Naive B cell (primary cell): Measurements from ENCODE around the gene FGF11. TPM values are rescaled to one million over a fixed set of nuclear protein-coding genes. Genes with fewer than 3 reads are reported as not detected.
A peak's percentile ranks its signal among the peaks of the same experiment; 100 is the strongest.

Experiments used
- ATAC-seq, 2 donors: fragments of 150-1000 bp; cut with Tn5 transposase; 2 replicates each; pipeline ENCODE4 v1.10.0; 2021; ENCODE audit warnings: low read depth in 2 of 2, mild to moderate bottlenecking in 2 of 2, moderate library complexity in 2 of 2
- DNase-seq: peaks from one replicate; pipeline ENCODE4 v3.0.0; 2022
- H3K27ac Mint-ChIP-seq, 6 donors: one replicate each; pipeline ENCODE4 v1.8.0; 2020 to 2022; ENCODE audit warnings: mild to moderate bottlenecking in 6 of 6, mixed read lengths in 6 of 6, moderate library complexity in 5 of 6, inconsistent platforms in 2 of 6
- H3K27me3 Mint-ChIP-seq, 3 donors: one replicate each; pipeline ENCODE4 v1.8.0; 2021 to 2022; ENCODE audit warnings: mixed read lengths in 3 of 3, mild to moderate bottlenecking in 1 of 3
- H3K36me3 Mint-ChIP-seq, 2 donors: one replicate each; pipeline ENCODE4 v1.8.0; 2020 to 2022; ENCODE audit warnings: mixed read lengths in 2 of 2, inconsistent platforms in 1 of 2, mild to moderate bottlenecking in 1 of 2
- H3K4me1 Mint-ChIP-seq, 3 donors: one replicate each; pipeline ENCODE4 v1.8.0; 2020 to 2022; ENCODE audit warnings: mixed read lengths in 3 of 3, inconsistent platforms in 1 of 3, mild to moderate bottlenecking in 1 of 3, moderate library complexity in 1 of 3
- H3K4me3 Mint-ChIP-seq, 8 donors: one replicate each; pipeline ENCODE4 v1.8.0; 2020 to 2022; ENCODE audit warnings: mild to moderate bottlenecking in 8 of 8, mixed read lengths in 8 of 8, moderate library complexity in 8 of 8, inconsistent platforms in 2 of 8
- H3K9me3 Mint-ChIP-seq, 7 donors: one replicate each; pipeline ENCODE4 v1.8.0; 2020 to 2022; ENCODE audit warnings: mixed read lengths in 7 of 7, mild to moderate bottlenecking in 5 of 7, inconsistent platforms in 2 of 7, moderate library complexity in 1 of 7
- polyA plus RNA-seq, 6 donors: library from polyadenylated mRNA; unstranded; fragments of 300-500 nt; fragmentation: Illumina TruSeq; gene quantifications; one replicate each; pipeline ENCODE4 v1.2.3, GENCODE V29; 2021; ENCODE audit warnings: low read depth in 6 of 6

Gene FGF11
- polyA plus RNA-seq, result under 1 TPM in 1 of 6 donors, not detected in 5; 0.16 TPM

DNA sequence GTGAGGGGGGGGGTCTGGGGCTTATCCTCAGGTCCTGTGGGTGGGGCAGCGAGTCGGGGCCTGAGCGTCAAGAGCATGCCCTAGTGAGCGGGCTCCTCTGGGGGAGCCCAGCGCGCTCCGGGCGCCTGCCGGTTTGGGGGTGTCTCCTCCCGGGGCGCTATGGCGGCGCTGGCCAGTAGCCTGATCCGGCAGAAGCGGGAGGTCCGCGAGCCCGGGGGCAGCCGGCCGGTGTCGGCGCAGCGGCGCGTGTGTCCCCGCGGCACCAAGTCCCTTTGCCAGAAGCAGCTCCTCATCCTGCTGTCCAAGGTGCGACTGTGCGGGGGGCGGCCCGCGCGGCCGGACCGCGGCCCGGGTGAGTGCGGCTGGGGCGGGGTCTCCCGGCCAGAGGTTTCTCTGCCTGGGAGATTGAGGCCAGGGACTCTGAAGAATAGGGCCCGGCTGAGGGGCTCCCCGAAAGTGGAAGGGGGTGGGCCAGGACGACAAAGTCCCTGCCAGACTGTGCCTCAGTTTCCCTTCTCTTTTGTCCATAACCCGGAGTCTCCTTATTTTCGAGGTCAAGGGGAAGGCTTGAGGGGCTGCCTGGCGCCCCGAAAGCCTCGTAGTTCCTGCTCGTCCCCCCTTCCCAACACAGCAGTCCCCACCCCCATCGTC, at the start of gene FGF11:
FGF11 (plus strand) TSS at position 51 of the 651 bp plus-strand sequence; CDS start at position 160, 109 bp downstream.
- DNase-seq, result no peak
- peaks cover 34 to 57% (median 55%) of the 10 kb centered on the region in 3 donors for H3K4me1 Mint-ChIP-seq

DNA sequence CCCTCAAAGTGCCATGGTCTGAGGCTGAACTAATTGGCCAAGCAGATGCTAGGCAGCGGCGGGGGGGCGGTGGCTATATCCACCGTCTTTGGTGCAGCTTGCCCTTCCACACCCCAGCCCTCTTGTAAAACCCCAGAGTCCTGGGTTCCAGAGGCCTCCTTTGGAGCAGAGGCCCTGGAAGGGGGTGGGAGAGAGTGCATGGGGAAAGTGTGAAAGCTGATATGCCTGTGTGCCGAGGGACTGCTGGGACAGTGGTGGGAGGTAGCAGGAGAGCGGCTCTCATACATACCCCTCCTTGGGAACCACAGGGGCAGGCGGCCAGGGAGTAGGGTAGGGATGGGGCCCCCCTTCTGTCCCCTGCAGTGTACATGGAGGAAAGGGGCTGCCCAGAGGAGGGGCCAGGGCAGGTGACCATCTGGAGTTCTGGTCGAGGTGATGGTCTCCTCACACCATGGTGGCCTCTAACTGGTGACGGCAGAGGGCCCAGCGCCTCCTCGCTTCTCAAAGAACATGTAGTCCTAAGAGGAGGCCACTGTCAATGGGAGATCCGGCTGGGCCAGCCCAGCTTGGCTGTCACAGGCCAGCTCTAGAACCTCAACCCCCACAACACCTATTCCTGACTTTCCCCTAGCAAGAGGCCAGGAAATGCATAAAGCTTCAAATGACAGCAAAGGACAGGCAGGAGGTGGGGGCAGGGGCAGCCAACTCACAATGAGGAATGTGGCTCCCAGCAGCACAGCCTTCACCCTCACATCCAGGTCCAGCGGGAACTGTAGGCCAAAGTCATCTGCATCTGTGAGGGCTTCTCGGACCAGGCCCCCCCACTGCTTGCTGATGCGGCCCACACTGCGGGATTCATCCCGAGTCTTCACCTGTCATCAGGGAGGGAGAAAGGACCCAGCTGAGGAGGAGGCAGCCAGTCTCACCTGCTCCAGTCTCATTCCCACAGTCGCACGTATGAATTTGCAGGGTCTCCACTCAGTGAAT, 49.1 kb upstream of the FGF11 start:
- H3K9me3 Mint-ChIP-seq, result no peaks in the 10 kb centered on the region
- DNase-seq (no peak), ATAC-seq (no peak)
- H3K36me3 Mint-ChIP-seq, result no peaks in the 10 kb centered on the region
- H3K4me3 Mint-ChIP-seq, result peak overlapping the region in 1 of 8 donors; percentile 69
- H3K27me3 Mint-ChIP-seq, result no peaks in the 10 kb centered on the region
- H3K4me1 Mint-ChIP-seq, result peaks cover 22 to 32% (median 25%) of the 10 kb centered on the region in 3 donors
- H3K27ac Mint-ChIP-seq, result peak overlapping the region in 1 of 6 donors; percentile 66

More for the DNA sequence above, at the start of gene FGF11:
- Mint-ChIP-seq H3K27me3 (peaks cover 37 to 67% (median 63%) of the 10 kb centered on the region in 3 donors), H3K9me3 (no peaks in the 10 kb centered on the region), H3K36me3 (peaks cover 0 to 32% of the 10 kb centered on the region in 2 donors), H3K27ac (peak within 1 kb of the TSS in 4 of 6 donors; percentile 57 to 86 (median 71)), H3K4me3 (peak within 1 kb of the TSS; percentile 83 to 94 (median 86))
- ATAC-seq, result no peak

DNA sequence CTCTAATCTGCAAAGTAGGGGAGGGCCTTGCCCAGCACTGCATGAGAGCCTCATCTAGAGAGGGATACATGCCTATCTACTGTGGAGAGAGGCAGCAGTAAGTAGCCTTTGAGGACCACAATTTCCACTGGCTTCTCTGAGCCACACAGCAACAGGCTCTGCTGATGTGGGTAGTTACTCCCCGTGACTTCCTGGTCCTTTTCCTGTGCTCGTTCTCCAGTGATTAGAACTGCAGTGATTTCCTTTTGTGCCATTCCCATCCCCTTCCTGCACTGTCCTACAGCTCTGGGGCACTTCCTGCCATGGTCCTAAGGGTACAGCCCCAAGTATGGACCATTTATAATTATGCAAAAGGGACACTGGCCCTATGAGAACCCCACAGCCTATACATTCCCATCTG, 48.0 kb upstream of the FGF11 start:
- Mint-ChIP-seq H3K4me3 (peak overlapping the region in 2 of 8 donors; percentile 34 to 69), H3K4me1 (peaks cover 30 to 34% (median 32%) of the 10 kb centered on the region in 3 donors), H3K36me3 (no peaks in the 10 kb centered on the region), H3K9me3 (no peaks in the 10 kb centered on the region), H3K27me3 (no peaks in the 10 kb centered on the region), H3K27ac (no peak overlapping the region)
- no peak for ATAC-seq
- DNase-seq, result no peak

DNA sequence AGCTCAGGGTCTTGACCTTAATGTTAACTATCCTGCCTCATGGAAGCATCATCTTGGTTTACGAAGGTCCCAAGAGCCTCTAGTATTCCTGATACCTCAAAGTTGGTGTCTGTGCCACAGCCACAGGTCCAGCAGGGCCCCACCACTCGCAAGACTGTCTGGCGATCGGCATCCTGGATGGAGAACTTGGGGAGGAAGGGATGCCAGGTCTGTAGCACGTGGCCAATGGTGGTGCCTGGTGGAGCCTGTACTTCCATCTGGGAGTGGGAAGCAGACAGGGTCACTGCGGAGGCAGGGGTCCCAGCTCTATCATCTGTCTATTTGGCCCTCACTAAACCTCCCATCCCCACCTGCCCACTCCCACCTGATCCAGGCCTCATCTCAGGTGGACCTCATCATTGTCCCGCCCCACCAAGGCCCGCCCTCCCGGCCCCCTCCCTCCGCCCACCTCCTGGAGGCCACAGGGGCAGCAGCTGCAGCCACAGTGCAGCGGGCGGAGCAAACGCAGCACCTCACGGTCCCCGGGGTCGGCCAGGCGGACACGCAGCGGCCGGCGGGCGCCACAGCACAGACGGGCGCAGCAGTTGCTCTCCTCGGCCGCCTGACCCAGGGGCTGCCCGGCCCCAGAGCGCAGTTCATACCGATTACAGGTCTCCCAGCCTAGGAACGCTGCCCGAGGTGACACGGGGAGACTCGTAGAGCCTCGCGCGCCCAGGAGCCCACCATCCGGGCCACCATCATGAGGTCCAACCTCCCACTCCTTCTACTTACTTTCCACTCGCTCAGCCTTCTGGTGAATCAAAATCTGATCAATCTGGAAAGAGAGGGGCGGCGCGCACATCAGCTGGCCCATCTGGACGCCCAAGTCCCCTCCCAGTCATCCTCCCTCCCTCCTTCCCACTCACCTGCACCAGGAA, 46.4 kb upstream of the FGF11 start:
- Mint-ChIP-seq H3K27me3 (no peaks in the 10 kb centered on the region), H3K4me1 (peaks cover 30 to 34% (median 32%) of the 10 kb centered on the region in 3 donors), H3K27ac (peak overlapping the region in 4 of 6 donors; percentile 72 to 91 (median 80)), H3K36me3 (no peaks in the 10 kb centered on the region), H3K4me3 (peak overlapping the region; percentile 68 to 94 (median 83)), H3K9me3 (no peaks in the 10 kb centered on the region)
- ATAC-seq, result no peak
- no peak for DNase-seq

DNA sequence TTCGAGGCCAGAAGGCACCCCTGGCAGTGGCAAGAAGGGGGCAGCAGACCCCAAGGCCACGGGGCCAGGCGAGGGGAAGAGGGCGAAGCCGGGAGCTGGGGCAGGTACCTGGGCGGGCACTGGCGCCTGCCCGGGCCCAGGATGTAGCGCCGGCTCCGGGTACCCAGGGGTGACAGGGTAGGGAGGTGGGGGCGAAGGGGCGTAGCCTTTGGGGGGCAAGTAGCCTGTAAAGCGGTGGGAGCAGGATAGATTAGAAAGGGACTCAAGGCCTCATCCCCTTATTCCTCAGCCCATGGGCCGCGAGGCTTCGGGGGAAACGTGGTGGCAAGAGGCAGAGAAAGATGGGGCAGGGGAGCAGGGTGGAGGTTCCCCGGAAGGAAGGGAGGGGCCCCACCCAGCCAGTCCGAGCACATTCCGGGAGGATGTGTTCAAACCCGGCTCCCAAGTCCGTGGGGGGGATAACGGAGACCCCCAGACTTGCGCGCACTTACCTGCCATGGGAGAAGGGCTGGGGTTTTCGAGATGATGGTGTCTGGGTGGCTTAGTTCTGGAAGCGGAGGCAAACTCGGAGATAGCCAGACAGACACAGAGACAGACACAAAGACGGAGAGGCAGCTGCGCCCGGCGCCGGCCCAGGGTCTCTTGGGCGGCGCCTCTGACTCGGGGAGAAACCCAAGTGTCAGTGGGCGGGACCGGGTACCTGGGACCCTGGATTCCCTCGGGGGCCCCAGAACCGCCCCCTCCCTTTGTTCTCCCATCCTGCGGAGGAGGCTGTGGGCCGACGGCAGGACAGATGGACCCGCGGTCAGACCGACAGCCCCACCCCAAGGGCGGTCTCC, 45.5 kb upstream of the FGF11 start:
- H3K9me3 Mint-ChIP-seq, result no peaks in the 10 kb centered on the region

DNA sequence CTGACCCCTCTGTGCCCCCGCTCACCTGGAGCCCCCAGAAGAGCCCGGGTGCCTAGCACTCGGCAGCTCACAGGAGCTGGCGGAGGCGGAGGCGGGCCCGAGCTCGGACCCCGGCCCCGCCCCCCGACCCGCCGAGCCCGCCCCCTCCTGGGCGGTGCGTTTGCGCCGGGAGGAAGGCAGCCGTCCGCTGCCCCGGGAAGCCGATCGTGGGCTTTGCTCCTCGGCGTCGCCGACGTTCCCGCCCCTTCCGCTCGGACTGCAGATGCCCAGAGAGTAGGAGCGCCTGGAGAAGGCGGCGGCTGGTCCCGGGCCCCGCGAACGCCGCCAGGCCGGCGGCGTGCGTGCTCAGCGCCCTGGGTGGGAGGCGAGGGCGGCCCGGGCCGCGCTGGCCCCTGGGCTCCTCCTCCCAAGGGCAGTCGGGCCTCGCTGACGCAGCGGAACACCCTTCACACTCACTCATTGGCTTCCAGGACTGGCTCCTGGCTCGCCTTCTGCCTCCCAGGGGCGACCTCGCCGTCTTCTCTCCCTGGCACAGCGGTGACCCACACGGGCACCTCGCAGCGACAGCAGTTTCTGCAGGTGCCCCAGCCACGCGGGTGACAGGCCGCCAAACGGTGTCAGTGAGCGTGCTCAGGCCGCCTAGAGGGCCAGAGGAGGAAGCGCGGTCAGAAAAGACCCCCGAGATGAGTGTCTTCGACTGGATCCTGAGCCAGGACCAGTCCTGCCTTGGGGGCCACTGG, 44.7 kb upstream of the FGF11 start, which contains the start of gene PLSCR3:
PLSCR3 (minus strand) TSS at position 74 of the 740 bp plus-strand sequence. CDS start 415 bp downstream, outside the sequence.
- ATAC-seq (peak; percentile 87 to 88), DNase-seq (peak; percentile 84)
- peak within 1 kb of the TSS; percentile 72 to 94 (median 91) for H3K27ac Mint-ChIP-seq
- no peaks in the 10 kb centered on the region for H3K36me3 Mint-ChIP-seq
- H3K9me3 Mint-ChIP-seq, result no peaks in the 10 kb centered on the region
- H3K4me1 Mint-ChIP-seq, result peaks cover 30 to 34% (median 31%) of the 10 kb centered on the region in 3 donors
- peak within 1 kb of the TSS; percentile 86 to 98 (median 94) for H3K4me3 Mint-ChIP-seq
- H3K27me3 Mint-ChIP-seq, result no peaks in the 10 kb centered on the region

More for the DNA sequence above, 45.5 kb upstream of the FGF11 start:
- H3K27ac Mint-ChIP-seq, result peak overlapping the region; percentile 57 to 94 (median 91)
- ATAC-seq (peak; percentile 72 to 76), DNase-seq (peak; percentile 13)
- H3K36me3 Mint-ChIP-seq, result no peaks in the 10 kb centered on the region
- H3K4me1 Mint-ChIP-seq, result peaks cover 30 to 34% (median 32%) of the 10 kb centered on the region in 3 donors
- H3K4me3 Mint-ChIP-seq, result peak overlapping the region; percentile 86 to 96 (median 94)
- no peaks in the 10 kb centered on the region for H3K27me3 Mint-ChIP-seq

DNA sequence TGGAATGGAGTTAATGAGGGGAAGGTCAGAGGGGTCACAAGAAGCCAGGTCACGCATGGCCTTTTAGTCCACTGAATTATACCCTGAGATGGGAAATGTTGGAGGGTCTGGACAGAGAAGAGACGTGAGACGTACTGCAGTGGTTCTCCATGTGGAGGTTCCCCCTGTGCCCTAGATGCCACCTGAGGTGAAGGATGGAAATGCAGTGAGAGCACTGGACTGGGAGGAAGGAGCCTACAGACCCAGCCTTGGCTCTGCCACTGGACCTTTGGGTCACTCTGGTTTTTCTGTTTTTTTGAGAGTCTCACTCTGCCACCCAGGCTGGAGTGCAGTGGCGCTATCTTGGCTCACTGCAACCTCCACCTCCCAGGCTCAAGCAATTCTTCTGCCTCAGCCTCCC, 43.2 kb upstream of the FGF11 start:
- DNase-seq (no peak), ATAC-seq (no peak)
- Mint-ChIP-seq H3K9me3 (no peaks in the 10 kb centered on the region), H3K4me1 (peaks cover 26 to 31% (median 27%) of the 10 kb centered on the region in 3 donors), H3K4me3 (peak overlapping the region in 4 of 8 donors; percentile 4 to 63 (median 26)), H3K36me3 (no peaks in the 10 kb centered on the region), H3K27ac (peak overlapping the region in 1 of 6 donors; percentile 40), H3K27me3 (no peaks in the 10 kb centered on the region)

DNA sequence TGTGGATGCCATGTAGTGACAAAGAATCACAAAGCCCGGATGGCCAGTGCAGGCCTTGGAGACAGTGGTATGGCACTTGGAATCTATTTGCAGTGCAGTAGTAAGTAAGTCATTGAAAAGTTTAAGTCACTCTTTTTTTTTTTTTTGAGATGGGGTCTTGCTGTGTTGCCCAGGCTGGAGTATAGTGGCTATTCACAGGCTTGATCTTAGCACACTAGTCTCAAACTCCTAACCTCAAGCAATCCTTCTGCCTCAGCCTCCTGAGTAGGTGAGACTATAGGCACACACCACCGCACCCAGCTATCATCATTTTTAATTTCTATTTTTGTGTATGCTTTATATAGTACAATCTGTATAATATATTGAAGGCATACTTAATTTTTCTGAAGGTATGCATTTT, 40.7 kb upstream of the FGF11 start:
- no peak for ATAC-seq
- Mint-ChIP-seq H3K9me3 (no peaks in the 10 kb centered on the region), H3K4me1 (peaks cover 22 to 30% (median 25%) of the 10 kb centered on the region in 3 donors), H3K4me3 (peak overlapping the region in 1 of 8 donors; percentile 78), H3K27me3 (no peaks in the 10 kb centered on the region), H3K36me3 (no peaks in the 10 kb centered on the region), H3K27ac (no peak overlapping the region)
- DNase-seq, result no peak

DNA sequence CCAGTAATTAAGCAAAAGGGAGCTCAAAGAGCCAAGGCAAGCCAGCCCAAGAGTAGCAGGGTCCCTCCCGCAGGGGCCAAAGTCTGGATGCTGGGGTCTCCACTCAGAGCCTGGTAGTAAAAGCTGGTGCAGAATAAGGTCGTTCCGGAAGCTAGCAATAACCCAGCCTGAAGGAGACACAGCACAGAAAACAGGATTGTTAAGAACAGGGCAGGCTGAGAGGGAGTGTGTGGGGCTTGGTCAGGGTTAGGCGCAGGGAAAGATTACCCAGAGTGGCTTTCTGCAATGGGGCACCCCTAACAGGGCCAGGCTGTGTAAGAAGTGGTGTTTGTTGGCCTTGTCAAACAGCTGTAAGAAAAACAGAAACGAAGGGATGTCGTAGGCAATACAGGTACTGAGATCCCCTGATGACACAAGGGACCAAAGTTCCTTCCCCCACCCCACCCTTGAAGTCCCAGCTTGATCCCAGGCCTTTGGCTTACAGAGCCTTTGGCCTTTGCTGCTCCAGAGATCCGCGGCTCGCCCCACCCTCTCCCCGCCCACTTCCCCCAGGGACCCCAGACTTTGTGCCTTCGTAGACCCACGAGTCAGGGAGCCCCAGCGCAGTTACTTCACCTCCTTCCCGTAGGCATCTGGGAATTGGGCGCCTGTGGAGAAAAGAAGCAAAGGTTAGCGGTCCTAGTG, 36.1 kb upstream of the FGF11 start:
- H3K36me3 Mint-ChIP-seq, result no peaks in the 10 kb centered on the region
- H3K9me3 Mint-ChIP-seq, result no peaks in the 10 kb centered on the region
- H3K4me3 Mint-ChIP-seq, result peak overlapping the region; percentile 90 to 100 (median 98)
- peaks cover 6 to 16% (median 13%) of the 10 kb centered on the region in 3 donors for H3K27me3 Mint-ChIP-seq
- H3K27ac Mint-ChIP-seq, result peak overlapping the region; percentile 49 to 84 (median 77)
- no peak for ATAC-seq
- H3K4me1 Mint-ChIP-seq, result peaks cover 15 to 42% (median 16%) of the 10 kb centered on the region in 3 donors
- DNase-seq, result no peak

DNA sequence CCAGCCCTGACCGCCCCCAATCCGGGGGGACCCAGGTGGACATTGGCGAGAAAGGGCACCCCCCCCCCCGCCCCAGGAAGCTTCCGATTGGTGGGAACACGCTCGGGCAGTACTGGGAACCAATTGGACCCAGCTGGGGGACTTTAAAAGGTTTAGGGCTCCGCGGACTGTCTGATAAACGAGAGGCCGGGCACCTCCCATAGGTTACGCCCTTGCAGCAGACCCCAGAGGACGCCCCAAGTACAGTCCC, 35.7 kb upstream of the FGF11 start:
- H3K27ac Mint-ChIP-seq, result peak overlapping the region; percentile 82 to 97 (median 96)
- peaks cover 15 to 42% (median 16%) of the 10 kb centered on the region in 3 donors for H3K4me1 Mint-ChIP-seq
- H3K4me3 Mint-ChIP-seq, result peak overlapping the region; percentile 90 to 100 (median 98)
- H3K27me3 Mint-ChIP-seq, result peaks cover 6 to 16% (median 13%) of the 10 kb centered on the region in 3 donors
- H3K36me3 Mint-ChIP-seq, result no peaks in the 10 kb centered on the region
- peak; percentile 18 to 22 for ATAC-seq
- no peaks in the 10 kb centered on the region for H3K9me3 Mint-ChIP-seq
- DNase-seq, result no peak
